Aorta (tissue), 5 donors: ENCODE results near the gene GDA. TPM values are rescaled to one million over a fixed set of nuclear protein-coding genes. Genes with fewer than 3 reads are reported as not detected.

Experiments
- ATAC-seq: fragments of 200-7000 bp; cut with Tn5 transposase; one replicate; pipeline ENCODE4 v1.9.1; 2022; ENCODE audit warnings: moderate library complexity; ENCODE audit not compliant: low FRiP score
- DNase-seq, 2 donors: peaks; one replicate each; pipeline ENCODE4 v3.0.0-alpha.2; 2020
- H3K27ac ChIP-seq, 2 donors: one replicate each; pipeline ENCODE4 v1.5.1; 2013; ENCODE audit warnings: low read length in 2 of 2, mild to moderate bottlenecking in 2 of 2, moderate library complexity in 2 of 2, control low read depth in 1 of 2, inconsistent platforms in 1 of 2, low read depth in 1 of 2
- H3K27me3 ChIP-seq, 2 donors: one replicate each; pipeline ENCODE4 v1.6.1; 2013; ENCODE audit warnings: control low read depth in 1 of 2, low read length in 1 of 2, mild to moderate bottlenecking in 1 of 2, moderate library complexity in 1 of 2; ENCODE audit not compliant: insufficient read depth in 2 of 2, control insufficient read depth in 1 of 2
- H3K36me3 ChIP-seq, 2 donors: one replicate each; pipeline ENCODE4 v1.6.1; 2013; ENCODE audit warnings: control low read depth in 1 of 2, low read length in 1 of 2, mild to moderate bottlenecking in 1 of 2; ENCODE audit not compliant: insufficient read depth in 2 of 2, control insufficient read depth in 1 of 2
- H3K4me1 ChIP-seq, 2 donors: one replicate each; pipeline ENCODE4 v1.6.1; 2013; ENCODE audit warnings: low read length in 2 of 2, control low read depth in 1 of 2, mild to moderate bottlenecking in 1 of 2, moderate library complexity in 1 of 2; ENCODE audit not compliant: insufficient read depth in 2 of 2, control insufficient read depth in 1 of 2
- H3K4me3 ChIP-seq, 2 donors: one replicate each; pipeline ENCODE4 v1.5.1; 2013; ENCODE audit warnings: low read length in 2 of 2, control low read depth in 1 of 2, mild to moderate bottlenecking in 1 of 2
- H3K9me3 ChIP-seq: one replicate; pipeline ENCODE4 v1.6.1; 2013; ENCODE audit warnings: mild to moderate bottlenecking, low read length; ENCODE audit not compliant: control insufficient read depth
- WGBS, 2 donors: extraction: QIAGEN DNeasy Blood & Tissue Kit; methylation state at CpG; one replicate each; pipeline ENCODE4 v1.1.7; 2013; 5-methylcytosine and 5-hydroxymethylcytosine counted together
- intact Hi-C, 2 donors: fragments of 100-400 bp; cut with DNase I; formaldehyde crosslinking; loops; one replicate each; pipeline versions ENCODE4 v1.14.2 to v1.15.0; 2022
- polyA plus RNA-seq, 2 donors: library from polyadenylated mRNA; stranded (reverse); fragments of 200-250 nt; gene quantifications; one replicate each; pipeline ENCODE4 v1.2.3, GENCODE V29; 2013
- total RNA-seq, 2 donors: library from RNA; stranded (reverse); fragmentation: NEBNext Ultra II Directional; extraction: Animal tissue kit (Norgen Biotek cat#: 25700); gene quantifications; one replicate each; pipeline ENCODE4 v1.2.1, GENCODE V29; 2021
- donor health status: healthy with polysubstance abuse.
- donor health status: Bipolar disorder and iron deficiency.
- donor health status: DM: no; HTN: no; CAD: no.
- donor health status: DM: no; HTN: no; CAD: no.
- donor health status: DM: yes; HTN: yes; CAD: no.

Gene GDA
- total and polyA plus RNA-seq, 4 donors: 28.7 TPM; not detected in 3

DNA sequence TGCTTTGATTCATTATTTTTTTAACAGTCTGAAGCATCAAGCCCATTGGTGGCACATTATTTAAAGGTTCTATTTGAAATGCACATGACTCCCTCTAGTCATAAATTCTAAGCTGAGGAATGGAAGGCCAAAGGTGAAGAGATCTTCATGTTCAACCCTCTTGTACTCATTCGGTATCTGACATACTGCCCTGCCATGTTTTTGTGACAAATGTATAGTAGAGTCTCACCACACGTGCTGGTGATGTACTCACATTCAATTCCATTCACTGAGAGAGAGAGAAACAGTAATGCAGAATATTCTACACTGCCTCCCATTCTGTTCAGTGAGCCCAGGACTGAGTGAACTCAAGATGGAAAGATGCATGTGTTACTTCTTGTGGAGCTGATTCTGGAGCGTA, 98.3 kb downstream of the GDA start:
- no peak overlapping the region for H3K27ac ChIP-seq
- ATAC-seq: no peak
- H3K9me3 ChIP-seq: no peaks in the 10 kb centered on the region
- H3K27me3 ChIP-seq: no peaks in the 10 kb centered on the region
- no peaks in the 10 kb centered on the region for H3K36me3 ChIP-seq
- 74 to 79% methylated on average over 3 of the region's 3 CpGs for WGBS, 2 donors
- intact Hi-C loops: no loop called here
- no peak for DNase-seq
- no peak overlapping the region for H3K4me3 ChIP-seq
- no peaks in the 10 kb centered on the region for H3K4me1 ChIP-seq

GRCh38 chr9:72251589-72251988, 102.3 kb downstream of the GDA start:
- ATAC-seq (no peak), DNase-seq (no peak)
- Histone ChIP-seq H3K27ac (no peak overlapping the region), H3K4me1 (no peaks in the 10 kb centered on the region), H3K27me3 (no peaks in the 10 kb centered on the region), H3K4me3 (no peak overlapping the region), H3K36me3 (no peaks in the 10 kb centered on the region), H3K9me3 (no peaks in the 10 kb centered on the region)
- intact Hi-C loops: no loop called here
- 78 to 81% methylated on average over 1 of the region's 1 CpG for WGBS, 2 donors

DNA sequence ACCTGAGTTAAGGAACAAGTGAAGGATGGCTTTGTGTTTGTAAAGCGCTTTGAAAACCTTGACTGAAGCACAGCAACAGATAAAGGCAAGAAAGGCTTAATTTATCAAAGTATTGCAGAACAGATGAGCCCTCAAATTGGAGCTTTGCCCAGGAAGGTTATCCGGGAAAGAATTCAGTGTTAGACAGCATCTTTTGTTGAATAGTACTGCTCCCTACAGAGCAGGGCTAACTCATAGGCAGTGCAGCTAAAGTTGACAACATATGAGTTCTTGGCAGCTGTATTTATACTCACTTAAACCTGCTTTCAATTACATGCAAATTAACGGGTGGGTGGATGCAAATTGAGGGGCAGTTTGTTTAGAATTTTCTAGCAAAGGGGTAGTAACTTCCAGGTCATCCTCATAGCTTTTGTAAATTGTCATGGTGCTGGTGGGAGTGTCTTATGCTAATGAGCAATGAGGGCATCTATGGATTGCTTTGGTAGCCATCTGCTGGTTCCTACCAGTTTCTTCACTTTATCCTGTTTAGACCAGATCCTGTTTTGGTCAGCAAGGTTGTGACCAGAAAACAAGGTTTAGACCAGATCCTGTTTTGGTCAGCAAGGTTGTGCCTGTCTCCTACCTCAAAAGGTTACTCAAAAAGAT, 105.8 kb downstream of the GDA start:
- WGBS, 2 donors: 63 to 65% methylated on average over 3 of the region's 3 CpGs

GRCh38 chr9:72255569-72255968, 106.3 kb downstream of the GDA start:
- no peak overlapping the region for H3K4me3 ChIP-seq
- 69 to 77% methylated on average over 4 of the region's 4 CpGs for WGBS, 2 donors
- no peaks in the 10 kb centered on the region for H3K9me3 ChIP-seq
- H3K27ac ChIP-seq: no peak overlapping the region
- no peaks in the 10 kb centered on the region for H3K36me3 ChIP-seq
- DNase-seq: no peak
- H3K27me3 ChIP-seq: no peaks in the 10 kb centered on the region
- no peak for ATAC-seq
- H3K4me1 ChIP-seq: no peaks in the 10 kb centered on the region
- intact Hi-C loops: no loop called here

More for the DNA sequence above, 105.8 kb downstream of the GDA start:
- intact Hi-C loops: no loop called here
- Histone ChIP-seq H3K9me3 (no peaks in the 10 kb centered on the region), H3K4me1 (no peaks in the 10 kb centered on the region), H3K4me3 (no peak overlapping the region), H3K27ac (no peak overlapping the region), H3K36me3 (no peaks in the 10 kb centered on the region), H3K27me3 (no peaks in the 10 kb centered on the region)
- DNase-seq (no peak), ATAC-seq (no peak)

- H3K4me1 ChIP-seq: no peaks in the 10 kb centered on the region
- WGBS, 2 donors: 87 to 88% methylated on average over 6 of the region's 6 CpGs
- H3K36me3 ChIP-seq: no peaks in the 10 kb centered on the region
- H3K9me3 ChIP-seq: no peaks in the 10 kb centered on the region
- ATAC-seq (no peak), DNase-seq (no peak)
- intact Hi-C loops: no loop called here
- H3K27me3 ChIP-seq: no peaks in the 10 kb centered on the region
- no peak overlapping the region for H3K27ac ChIP-seq
- no peak overlapping the region for H3K4me3 ChIP-seq
Observed at GRCh38 chr9:72256931-72257330, 107.7 kb downstream of the GDA start.

DNA sequence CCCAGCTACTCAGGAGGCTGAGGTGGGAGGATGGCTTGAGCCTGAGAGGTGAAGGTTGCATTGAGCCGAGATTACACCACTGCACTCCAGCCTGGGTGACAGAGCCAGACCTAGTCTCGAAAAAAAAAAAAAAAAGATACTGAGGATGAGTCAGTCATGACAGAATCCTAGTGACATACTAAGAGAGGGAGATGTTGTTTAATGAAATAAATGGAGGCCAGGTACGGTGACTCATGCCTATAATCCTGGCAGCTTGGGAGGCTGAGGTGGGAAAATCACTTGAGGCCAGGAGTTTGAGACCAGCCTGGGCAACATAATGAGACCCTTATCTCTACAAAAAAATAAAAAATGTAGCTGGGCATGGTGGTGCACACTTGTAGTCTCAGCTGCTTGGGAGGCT, 108.6 kb downstream of the GDA start:
- Histone ChIP-seq H3K27ac (no peak overlapping the region), H3K36me3 (no peaks in the 10 kb centered on the region), H3K9me3 (no peaks in the 10 kb centered on the region), H3K4me3 (no peak overlapping the region), H3K4me1 (no peaks in the 10 kb centered on the region), H3K27me3 (no peaks in the 10 kb centered on the region)
- 85 to 87% methylated on average over 3 of the region's 3 CpGs for WGBS, 2 donors
- intact Hi-C loops: no loop called here
- no peak for DNase-seq
- no peak for ATAC-seq

GRCh38 chr9:72262063-72262462, 112.8 kb downstream of the GDA start:
- no peaks in the 10 kb centered on the region for H3K4me1 ChIP-seq
- no peak overlapping the region for H3K4me3 ChIP-seq
- no peak overlapping the region for H3K27ac ChIP-seq
- DNase-seq: no peak
- WGBS, 2 donors: 39 to 44% methylated on average over 2 of the region's 2 CpGs
- no peak for ATAC-seq
- H3K36me3 ChIP-seq: no peaks in the 10 kb centered on the region
- intact Hi-C loops: no loop called here
- H3K9me3 ChIP-seq: no peaks in the 10 kb centered on the region
- H3K27me3 ChIP-seq: no peaks in the 10 kb centered on the region

DNA sequence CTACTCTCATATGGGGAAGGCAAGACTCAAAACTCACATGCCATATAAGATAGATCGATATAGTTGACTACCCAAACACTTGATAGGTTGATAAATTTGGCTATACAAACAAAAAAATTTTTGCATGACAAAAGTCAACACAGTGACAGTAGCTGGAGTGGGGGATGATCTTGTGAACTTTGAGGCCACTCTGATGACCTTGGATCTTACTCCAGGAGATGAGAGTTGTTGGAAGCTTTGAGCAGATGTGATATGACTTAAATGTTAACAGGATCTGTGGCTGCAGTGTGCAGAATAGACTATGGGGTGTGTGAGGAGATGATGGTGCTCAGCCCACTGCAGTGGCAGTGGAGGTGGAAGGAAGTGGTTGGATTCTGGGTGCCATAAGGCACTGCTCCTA, 114.3 kb downstream of the GDA start:
- ATAC-seq (no peak), DNase-seq (no peak)
- Histone ChIP-seq H3K27me3 (no peaks in the 10 kb centered on the region), H3K4me3 (no peak overlapping the region), H3K36me3 (no peaks in the 10 kb centered on the region), H3K9me3 (no peaks in the 10 kb centered on the region), H3K4me1 (no peaks in the 10 kb centered on the region), H3K27ac (no peak overlapping the region)
- intact Hi-C loops: no loop called here
- 91 to 97% methylated on average over 1 of the region's 1 CpG for WGBS, 2 donors

GRCh38 chr9:72268961-72269360, 119.7 kb downstream of the GDA start:
- Histone ChIP-seq H3K4me1 (no peaks in the 10 kb centered on the region), H3K27ac (no peak overlapping the region), H3K9me3 (no peaks in the 10 kb centered on the region), H3K27me3 (no peaks in the 10 kb centered on the region), H3K36me3 (no peaks in the 10 kb centered on the region), H3K4me3 (no peak overlapping the region)
- intact Hi-C loops: no loop called here
- no peak for ATAC-seq
- 64 to 68% methylated on average over 3 of the region's 3 CpGs for WGBS, 2 donors
- no peak for DNase-seq
